HG03280 (cell line): ENCODE results near the gene HTR3A.

Source experiments
- ATAC-seq: cut with Tn5 transposase; IDR thresholded peaks from one replicate; pipeline ENCODE4 v1.9.1; 2021; ENCODE audit warnings: mild to moderate bottlenecking, moderate library complexity; ENCODE audit not compliant: unreplicated experiment

HTR3A gene

DNA sequence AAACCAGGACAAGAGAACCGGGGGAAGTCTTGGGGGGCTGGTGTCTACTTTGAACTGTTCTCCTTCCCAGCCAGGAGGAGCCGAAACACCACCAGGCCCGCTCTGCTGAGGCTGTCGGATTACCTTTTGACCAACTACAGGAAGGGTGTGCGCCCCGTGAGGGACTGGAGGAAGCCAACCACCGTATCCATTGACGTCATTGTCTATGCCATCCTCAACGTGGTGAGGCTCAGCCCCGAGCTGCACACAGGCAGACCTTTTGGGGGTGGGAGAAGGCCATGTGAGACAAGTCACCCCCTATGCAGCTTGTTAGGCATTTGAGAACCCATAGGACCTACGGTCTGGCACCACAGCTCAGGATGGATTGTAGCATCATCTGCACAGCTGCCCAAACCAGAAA is 2.8 kb downstream of the HTR3A start:
- no peak for ATAC-seq

- no peak for ATAC-seq
These were observed 4.5 kb downstream of the HTR3A start for GRCh38 chr11:113979431-113979830.

- ATAC-seq, result no peak
These were observed 5.9 kb downstream of the HTR3A start for GRCh38 chr11:113980785-113981184.

DNA sequence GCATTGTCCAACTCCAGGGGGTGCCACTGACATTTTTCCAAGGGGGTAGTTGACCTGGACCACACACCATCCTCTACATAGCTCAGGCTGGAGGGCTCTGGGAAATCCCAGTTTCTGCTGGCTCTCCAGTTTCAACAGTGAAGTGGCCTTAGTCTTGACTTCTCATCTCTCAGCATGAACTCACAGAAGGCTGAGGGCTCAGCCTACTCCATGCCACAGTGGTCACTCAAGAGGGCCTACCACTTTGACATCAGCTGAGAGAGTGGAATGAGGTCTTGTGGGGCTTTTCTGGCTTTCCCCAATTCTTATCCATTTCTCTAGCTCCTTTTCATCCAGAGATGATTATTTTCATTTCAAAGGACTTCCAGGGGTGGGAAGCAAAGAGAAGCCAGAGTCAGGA is 7.4 kb downstream of the HTR3A start:
- no peak for ATAC-seq

- no peak for ATAC-seq
These were observed 9.9 kb downstream of the HTR3A start for GRCh38 chr11:113984781-113985180.

DNA sequence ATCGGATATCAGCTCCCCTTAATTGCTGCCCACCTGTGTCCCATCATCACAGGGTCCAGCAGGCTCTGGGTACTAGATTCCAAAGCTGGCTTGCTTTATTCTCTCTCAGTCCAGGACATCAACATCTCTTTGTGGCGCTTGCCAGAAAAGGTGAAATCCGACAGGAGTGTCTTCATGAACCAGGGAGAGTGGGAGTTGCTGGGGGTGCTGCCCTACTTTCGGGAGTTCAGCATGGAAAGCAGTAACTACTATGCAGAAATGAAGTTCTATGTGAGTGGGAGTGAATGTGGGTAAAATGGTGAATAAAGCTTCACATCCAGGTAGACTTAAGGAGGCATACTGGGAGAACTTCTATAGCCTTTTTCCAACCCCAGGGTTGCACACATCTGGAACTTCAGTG is 11.0 kb downstream of the HTR3A start:
- no peak for ATAC-seq

DNA sequence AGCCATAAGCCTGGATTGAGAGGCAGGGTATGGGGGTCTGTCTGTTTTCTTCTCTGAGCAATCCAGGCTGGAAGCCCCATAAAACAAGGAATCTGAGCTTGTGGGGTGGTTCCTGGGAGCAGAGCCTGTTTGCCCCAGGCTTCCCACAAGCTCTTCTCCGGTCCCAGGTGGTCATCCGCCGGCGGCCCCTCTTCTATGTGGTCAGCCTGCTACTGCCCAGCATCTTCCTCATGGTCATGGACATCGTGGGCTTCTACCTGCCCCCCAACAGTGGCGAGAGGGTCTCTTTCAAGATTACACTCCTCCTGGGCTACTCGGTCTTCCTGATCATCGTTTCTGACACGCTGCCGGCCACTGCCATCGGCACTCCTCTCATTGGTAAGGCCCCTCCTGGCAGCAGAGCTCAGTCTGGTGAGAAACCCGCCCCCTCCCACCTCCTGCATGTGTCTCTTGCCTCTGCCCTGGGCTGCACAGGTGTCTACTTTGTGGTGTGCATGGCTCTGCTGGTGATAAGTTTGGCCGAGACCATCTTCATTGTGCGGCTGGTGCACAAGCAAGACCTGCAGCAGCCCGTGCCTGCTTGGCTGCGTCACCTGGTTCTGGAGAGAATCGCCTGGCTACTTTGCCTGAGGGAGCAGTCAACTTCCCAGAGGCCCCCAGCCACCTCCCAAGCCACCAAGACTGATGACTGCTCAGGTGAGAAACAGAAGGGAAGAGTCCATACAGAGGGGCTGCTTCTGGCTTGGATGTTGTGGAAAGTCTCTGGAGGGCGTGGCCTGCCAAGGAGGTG is 11.6 kb downstream of the HTR3A start:
- no peak for ATAC-seq

DNA sequence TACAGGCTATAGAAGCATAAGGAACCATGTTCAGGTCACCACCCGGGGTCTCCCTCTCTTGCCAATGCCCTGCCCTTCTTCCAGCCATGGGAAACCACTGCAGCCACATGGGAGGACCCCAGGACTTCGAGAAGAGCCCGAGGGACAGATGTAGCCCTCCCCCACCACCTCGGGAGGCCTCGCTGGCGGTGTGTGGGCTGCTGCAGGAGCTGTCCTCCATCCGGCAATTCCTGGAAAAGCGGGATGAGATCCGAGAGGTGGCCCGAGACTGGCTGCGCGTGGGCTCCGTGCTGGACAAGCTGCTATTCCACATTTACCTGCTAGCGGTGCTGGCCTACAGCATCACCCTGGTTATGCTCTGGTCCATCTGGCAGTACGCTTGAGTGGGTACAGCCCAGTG is 14.5 kb downstream of the HTR3A start:
- no peak for ATAC-seq

DNA sequence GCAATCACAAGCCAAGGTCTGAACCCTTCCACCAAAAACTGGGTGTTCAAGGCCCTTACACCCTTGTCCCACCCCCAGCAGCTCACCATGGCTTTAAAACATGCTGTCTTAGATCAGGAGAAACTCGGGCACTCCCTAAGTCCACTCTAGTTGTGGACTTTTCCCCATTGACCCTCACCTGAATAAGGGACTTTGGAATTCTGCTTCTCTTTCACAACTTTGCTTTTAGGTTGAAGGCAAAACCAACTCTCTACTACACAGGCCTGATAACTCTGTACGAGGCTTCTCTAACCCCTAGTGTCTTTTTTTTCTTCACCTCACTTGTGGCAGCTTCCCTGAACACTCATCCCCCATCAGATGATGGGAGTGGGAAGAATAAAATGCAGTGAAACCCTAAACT is 15.0 kb downstream of the HTR3A start:
- ATAC-seq, result no peak

DNA sequence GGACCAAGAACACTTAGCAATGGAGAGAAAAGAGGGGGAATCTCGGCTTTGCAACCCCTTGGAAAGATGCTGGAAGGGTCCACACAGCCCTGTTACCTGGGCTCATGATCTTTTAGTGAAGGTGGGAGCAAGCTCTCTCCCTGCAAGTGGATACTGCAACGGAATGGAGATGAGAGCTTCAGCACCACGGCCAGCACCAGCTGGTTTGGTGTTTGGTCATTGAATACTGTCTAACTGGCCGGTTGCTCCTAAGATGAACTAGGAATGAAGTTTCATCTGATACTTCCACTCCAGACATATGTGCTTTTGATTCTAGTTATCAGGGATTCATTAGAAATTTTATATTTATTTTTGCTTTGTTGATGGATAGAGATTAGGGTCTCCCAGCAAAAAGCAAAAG is 16.3 kb downstream of the HTR3A start:
- no peak for ATAC-seq

DNA sequence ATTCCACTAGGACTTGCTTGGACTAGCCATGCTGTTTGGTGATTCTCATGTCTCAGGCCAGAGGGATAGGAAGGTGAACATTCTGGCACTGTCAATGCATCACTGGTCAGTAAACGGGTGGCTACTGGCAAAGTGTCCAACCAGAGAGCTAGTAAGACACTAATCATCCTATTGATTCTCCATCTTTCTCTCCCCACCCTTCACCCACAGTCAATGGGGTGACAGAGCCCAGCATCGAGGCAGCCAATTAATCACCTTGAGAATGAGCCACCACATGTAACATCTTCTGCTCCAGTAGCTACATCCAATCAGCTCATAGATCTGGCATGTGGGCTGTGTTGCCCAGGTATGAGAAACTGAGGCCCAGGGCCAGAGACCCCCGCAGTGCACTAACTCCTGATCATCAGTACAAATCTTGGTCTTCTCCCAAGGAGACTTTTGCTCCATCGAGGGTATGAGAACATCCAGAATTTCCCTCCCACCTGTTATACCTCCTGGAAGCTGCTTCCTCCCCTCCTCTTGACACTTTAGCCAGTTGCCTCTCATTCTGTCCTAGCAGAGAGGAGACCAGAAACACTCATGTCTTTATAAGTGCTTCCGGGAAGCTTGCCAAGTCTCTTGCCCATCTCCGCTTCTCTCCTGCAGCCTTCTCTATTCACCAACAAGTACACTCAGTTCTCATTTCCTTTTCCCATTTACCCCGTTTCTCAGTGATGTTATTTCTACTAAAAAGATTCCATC is 17.0 kb downstream of the HTR3A start:
- ATAC-seq, result no peak

- no peak for ATAC-seq
These were observed 17.7 kb downstream of the HTR3A start for GRCh38 chr11:113992459-113993110.

DNA sequence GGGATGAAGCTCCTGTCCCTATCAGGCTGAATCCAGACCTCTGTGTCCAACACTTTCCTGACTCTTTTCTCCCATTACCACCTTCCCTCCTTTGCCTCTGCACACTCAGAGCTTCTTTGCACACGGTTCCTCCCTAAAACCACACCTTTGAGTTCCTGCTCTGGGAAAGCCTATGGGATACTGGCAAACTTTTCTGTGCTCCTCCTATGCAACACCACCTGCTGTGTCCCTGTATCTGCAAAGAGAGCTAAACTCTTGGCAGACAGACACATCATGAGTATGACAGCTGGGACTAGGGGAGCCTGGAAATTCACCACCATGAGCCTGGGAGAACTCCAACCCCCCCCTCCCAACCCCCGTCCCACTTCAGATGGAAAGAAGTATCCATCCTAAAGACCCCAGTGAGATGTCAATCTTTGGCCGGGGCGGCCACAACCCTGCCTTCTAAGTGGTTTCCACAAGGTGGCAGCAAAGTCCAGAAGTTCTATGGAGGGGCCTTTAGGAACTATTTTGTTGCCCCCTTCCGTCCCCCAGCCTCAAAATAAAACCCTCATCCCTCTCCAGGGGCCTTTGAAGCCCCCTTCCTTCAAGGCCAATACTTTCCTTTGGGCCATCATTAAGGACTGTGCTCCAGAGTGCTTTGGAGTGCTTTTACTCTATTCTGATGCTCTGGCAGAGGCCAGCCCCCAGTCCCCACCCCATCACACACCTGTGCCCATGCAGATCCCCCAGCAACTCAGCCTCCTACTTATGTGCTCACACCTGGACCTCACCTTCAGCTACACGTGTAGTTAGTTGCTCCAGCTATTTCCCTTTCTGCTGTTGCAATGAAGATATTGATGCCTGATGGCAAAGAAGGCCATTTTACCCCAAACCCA is 19.4 kb downstream of the HTR3A start:
- ATAC-seq, result no peak

DNA sequence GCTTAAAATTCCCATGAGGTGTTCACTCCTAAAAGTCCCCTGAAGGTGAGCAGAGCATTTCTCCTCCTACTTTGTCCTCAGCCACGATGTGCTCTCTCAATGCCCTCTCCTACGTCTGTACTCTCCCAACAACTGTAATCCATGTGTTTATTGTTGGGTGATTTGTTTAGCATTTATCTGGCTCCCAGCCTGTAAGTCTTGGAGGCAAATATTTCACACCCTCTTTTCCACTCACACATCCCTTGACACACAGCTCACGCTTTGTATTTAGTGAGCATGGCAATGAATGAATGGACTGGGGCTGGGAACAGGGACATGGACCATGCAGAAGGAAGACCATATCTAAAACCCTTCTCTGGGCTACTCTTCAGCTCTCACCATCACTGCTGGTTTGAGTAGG is 22.6 kb downstream of the HTR3A start:
- no peak for ATAC-seq

- ATAC-seq, result no peak
These were observed 23.7 kb downstream of the HTR3A start for GRCh38 chr11:113998574-113998973.

- no peak for ATAC-seq
These were observed 25.6 kb downstream of the HTR3A start for GRCh38 chr11:114000526-114000925.

GRCh38 chr11:114001416-114001815 is 26.5 kb downstream of the HTR3A start:
- ATAC-seq, result no peak

DNA sequence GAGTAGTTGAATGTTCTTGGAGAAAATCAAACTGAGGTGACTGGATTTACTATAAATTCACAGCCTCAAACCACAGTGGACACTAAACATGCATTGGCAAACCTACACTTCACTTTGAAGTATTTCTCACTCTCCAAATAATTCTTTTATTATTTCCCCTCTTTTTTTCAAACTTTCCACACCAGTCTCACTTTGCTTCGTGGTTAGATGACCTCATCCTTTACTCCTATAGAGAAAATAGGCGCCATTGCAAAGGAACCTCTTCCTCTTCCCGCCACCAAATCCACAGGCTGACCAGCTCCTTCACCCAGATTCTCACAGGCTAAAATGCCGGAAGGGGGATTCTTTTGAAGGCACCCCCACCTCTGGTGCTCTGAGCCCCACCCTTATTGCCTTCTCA is 33.4 kb downstream of the HTR3A start:
- ATAC-seq, result no peak

GRCh38 chr11:114010931-114011330 is 36.0 kb downstream of the HTR3A start:
- no peak for ATAC-seq

GRCh38 chr11:114011443-114011842 is 36.5 kb downstream of the HTR3A start:
- ATAC-seq, result no peak

- ATAC-seq, result no peak
These were observed 40.2 kb downstream of the HTR3A start for GRCh38 chr11:114015117-114015516.
